ENCODE results near the gene TYMS. TPM values are rescaled to one million over a fixed set of nuclear protein-coding genes. Genes with fewer than 3 reads are reported as not detected.

Gene TYMS
- polyA plus RNA-seq (2014; cell fraction: cytosol; rRNA removed): 102 and 120 TPM in 2 replicates
- 79.7 and 194 TPM in 2 replicates for polyA plus RNA-seq (2014; cell fraction: nucleus; rRNA removed)

- peak; percentile 90 for DNase-seq (ENCODE audit: low spot score)
These were observed at the start of gene TYMS for GRCh38 chr18:657311-658000. TSS of gene TYMS (plus strand) at chr18:657653. CDS start at chr18:657743, 90 bp downstream.

GRCh38 chr18:607930-608329 lies 49.5 kb upstream of the TYMS start:
- no peak for DNase-seq (ENCODE audit: low spot score)

GRCh38 chr18:610214-610928 lies 47.1 kb upstream of the TYMS start:
- no peak for DNase-seq (ENCODE audit: low spot score)

- DNase-seq (ENCODE audit: low spot score): no peak
These were observed 45.3 kb upstream of the TYMS start for GRCh38 chr18:612156-612555.

- DNase-seq (ENCODE audit: low spot score): no peak
These were observed 43.3 kb upstream of the TYMS start for GRCh38 chr18:614193-614592.

GRCh38 chr18:615092-615521 lies 42.3 kb upstream of the TYMS start:
- DNase-seq (ENCODE audit: low spot score): no peak

- no peak for DNase-seq (ENCODE audit: low spot score)
These were observed 41.7 kb upstream of the TYMS start for GRCh38 chr18:615773-616172.

GRCh38 chr18:616380-616995 lies 41.0 kb upstream of the TYMS start:
- DNase-seq (ENCODE audit: low spot score): peak; percentile 53

- DNase-seq (ENCODE audit: low spot score): no peak
These were observed 39.4 kb upstream of the TYMS start for GRCh38 chr18:617970-618504.

GRCh38 chr18:618618-619017 lies 38.8 kb upstream of the TYMS start:
- DNase-seq (ENCODE audit: low spot score): no peak

GRCh38 chr18:621291-622043 lies 36.0 kb upstream of the TYMS start:
- DNase-seq (ENCODE audit: low spot score): peak; percentile 37

- no peak for DNase-seq (ENCODE audit: low spot score)
These were observed 35.2 kb upstream of the TYMS start for GRCh38 chr18:622289-622688.

- peak; percentile 69 for DNase-seq (ENCODE audit: low spot score)
These were observed 33.5 kb upstream of the TYMS start for GRCh38 chr18:623761-624620.

- DNase-seq (ENCODE audit: low spot score): no peak
These were observed 30.2 kb upstream of the TYMS start for GRCh38 chr18:627231-627630.

GRCh38 chr18:629269-630150 lies 27.9 kb upstream of the TYMS start:
- DNase-seq (ENCODE audit: low spot score): no peak

- DNase-seq (ENCODE audit: low spot score): no peak
These were observed 25.9 kb upstream of the TYMS start for GRCh38 chr18:631560-631959.

- DNase-seq (ENCODE audit: low spot score): no peak
These were observed 22.9 kb upstream of the TYMS start for GRCh38 chr18:634551-635045.

- no peak for DNase-seq (ENCODE audit: low spot score)
These were observed 22.3 kb upstream of the TYMS start for GRCh38 chr18:635171-635570.

GRCh38 chr18:641224-641623 lies 16.2 kb upstream of the TYMS start:
- DNase-seq (ENCODE audit: low spot score): no peak
